ENCODE data around the gene KIF20B.

- TF ChIP-seq POLR2A (IDR thresholded peaks at IDR 0.05) (no peak), CTCF (IDR thresholded peaks at IDR 0.05) (no peak)
These were observed 711 bp downstream of the KIF20B start for GRCh38 chr10:89702121-89702480.
